GM19452 (cell line): ENCODE data around the gene ZNF746.
A peak's percentile ranks its signal among the peaks of the same experiment; 100 is the strongest.
"Not testable (repeated sequence)": the region's sequence is repeated elsewhere in the genome, so short reads cannot be mapped to it uniquely, and the experiment has no call there.

Experiments
- ATAC-seq: cut with Tn5 transposase; IDR thresholded peaks from one replicate; pipeline ENCODE4 v1.9.1; 2021; ENCODE audit not compliant: unreplicated experiment

Gene ZNF746

DNA sequence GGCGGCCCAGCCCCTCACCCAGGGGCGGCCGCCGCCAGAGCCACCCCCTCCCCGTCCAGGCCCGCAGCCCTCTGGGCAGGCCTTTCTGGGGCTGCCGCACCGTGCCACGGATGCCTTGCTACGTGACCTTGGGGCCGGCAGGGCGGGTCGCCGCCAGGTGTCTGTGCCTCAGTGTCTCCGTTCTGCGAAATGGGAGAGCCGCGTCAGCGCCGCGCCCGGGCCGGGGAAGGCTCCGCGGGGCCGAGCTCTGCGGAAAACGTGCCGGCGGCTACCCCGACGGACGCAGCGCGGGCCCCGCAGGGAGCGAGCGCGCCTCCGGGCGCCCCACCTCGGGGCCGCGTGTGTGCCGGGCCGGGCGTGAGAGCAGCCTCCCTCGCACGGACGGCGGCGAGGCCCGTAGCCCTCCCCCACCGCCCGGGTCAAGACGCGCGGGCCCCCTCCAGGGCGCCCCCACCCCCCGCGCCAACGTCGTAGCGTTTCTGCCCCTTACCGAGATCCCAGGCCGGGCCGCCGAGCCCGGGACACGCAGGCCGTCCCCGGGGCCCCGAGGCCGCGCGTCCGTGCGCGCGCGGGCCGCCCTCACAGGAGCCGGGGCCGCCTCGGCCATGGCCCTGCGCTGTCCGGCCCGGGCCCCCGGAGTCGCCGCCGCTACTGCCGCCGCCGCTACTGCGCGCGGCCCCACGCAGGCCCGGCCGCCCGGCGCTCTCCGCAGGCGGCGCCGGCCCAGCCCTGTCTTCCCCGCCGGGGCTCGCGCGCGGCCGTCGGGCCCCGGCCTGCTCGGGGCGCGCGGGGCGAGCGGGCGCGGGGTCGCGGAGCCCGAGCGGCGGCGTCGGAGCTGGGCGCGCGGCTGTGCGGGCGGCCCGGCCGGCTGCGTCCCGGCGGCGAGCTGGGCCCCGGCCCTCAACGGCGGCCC is 37.8 kb downstream of the ZNF746 start:
- ATAC-seq: peak; percentile 36

DNA sequence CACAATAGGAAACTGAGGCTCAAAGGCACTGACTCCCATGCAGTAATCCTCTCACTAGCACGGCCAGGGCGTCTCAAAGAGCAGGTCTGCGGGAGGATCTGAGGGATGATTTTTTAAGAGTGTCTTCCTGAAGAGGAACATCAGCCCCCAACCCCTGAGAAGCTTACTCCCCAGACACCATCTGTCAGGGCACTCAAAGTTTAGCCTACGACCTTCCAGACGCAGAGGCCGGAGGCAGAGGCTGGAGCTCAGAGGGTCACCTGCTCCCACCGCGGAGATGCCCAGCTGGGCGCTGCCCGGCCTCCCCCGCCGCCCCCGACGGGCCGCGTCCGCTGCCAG is 38.4 kb downstream of the ZNF746 start:
- no peak for ATAC-seq

DNA sequence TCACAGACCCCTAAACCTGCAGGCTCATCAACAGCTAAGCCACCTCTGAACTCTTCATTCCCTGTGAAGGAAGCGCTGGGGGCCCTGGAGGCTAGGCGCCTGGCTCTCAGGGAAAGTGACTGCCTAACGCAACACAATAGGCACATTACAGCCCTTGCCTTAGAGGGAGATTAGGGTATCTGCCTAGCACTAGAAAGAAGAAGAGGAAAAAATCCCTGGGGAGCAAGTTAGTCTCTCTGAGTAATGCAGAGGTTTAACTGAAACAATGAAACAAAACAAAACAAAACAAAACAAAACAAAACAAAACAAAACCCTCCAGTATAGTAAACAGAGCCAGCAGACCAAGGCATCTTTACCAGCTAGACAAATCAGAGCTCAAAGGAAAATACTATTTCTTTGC is 39.4 kb downstream of the ZNF746 start:
- no peak for ATAC-seq

DNA sequence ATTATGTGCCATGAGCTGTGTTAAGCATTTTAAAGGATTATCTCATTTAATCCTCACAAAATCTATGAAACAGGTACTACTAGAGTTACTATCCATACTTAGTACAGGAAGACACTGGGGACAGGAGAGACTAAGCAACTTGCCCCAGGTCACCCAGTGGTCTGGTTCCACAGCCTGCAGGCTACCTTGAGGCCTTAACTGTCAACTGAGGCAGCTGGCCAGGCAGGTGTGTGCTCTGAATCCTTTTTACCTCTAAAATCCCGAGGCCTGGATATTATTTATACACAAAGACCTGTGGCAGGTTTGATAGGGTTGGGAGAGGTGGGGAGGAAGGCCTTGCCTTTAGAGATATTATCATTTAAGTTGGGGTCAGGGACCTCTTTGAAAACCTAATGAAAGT is 39.8 kb downstream of the ZNF746 start:
- no peak for ATAC-seq

GRCh38 chr7:149456506-149457421 is 40.8 kb downstream of the ZNF746 start:
- no peak for ATAC-seq

DNA sequence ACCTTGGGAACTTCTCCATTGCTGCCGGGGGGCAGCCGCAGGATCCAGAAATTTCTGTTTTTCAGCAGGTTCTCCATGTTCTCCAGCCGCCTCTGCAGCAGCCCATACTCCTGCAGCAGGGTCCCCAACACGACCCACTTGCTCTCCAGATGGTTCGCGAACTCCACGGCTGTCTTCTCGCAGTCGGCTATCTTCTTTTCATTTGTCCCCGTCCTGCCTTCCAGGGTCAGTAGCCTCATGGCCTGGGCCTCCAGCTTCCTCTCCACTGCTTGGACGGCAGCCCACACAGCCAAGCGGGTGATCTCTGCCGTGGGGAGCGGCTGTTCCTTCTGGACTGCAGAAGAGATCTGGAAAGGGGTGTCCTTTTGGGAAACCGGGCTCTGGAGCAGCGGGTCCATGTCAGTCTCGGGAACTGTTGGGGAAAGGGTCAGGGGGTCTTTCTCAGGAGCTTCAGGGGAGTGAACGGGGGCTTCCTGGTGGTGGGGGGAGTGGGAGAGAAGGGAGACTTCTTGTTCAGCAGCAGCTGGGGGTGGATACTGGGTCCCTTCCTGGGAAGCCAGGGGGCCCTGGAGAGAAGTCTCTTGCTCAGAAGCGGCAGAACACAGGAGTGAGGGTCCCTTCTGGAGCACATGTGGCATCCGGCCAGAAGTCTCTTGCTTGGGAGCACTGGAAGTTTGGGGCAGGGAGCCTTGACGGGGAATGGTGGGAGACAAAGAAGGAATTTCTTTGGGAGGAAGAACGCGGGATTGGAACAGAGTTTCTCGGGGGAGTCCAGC is 42.2 kb downstream of the ZNF746 start:
- no peak for ATAC-seq

DNA sequence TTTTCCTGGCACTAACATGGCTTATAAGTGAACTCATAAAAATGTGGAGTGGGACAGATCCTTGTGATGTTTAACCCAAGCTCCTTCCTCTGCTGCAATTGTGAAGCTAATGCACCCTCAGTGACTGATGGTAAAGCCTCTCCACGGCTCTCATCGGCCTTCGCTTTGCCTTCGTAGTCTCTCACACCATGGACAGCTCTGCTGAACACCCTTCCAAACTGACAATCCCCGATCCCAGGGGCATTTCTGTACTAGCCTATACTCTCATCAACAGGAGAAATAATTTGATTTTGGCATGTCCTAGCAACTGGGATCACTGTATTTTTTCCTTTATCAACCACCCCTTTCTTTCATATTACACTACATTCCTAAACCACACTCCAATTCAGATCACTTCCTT is 42.9 kb downstream of the ZNF746 start:
- no peak for ATAC-seq

DNA sequence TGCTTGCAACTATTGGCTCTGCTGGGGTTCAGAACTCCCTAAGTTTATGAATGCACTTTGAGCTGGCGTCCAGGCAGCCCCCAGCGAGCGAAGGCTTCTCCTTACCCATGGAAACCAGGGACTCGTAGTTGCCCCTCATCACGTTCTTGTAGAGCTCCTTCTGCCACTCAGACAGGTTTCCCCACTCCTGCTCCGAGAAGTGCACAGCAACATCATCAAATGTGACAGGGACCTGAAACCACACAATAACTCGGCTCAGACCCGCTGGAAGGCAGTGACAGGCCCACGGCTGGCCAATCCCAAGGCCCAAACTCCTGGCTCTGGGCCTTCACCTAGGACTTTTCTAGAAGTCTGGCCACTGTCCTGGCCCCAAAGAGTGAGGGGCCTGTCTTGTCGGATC is 43.6 kb downstream of the ZNF746 start:
- no peak for ATAC-seq

- ATAC-seq: no peak
Measured at GRCh38 chr7:149450821-149451220, 46.8 kb downstream of the ZNF746 start.

DNA sequence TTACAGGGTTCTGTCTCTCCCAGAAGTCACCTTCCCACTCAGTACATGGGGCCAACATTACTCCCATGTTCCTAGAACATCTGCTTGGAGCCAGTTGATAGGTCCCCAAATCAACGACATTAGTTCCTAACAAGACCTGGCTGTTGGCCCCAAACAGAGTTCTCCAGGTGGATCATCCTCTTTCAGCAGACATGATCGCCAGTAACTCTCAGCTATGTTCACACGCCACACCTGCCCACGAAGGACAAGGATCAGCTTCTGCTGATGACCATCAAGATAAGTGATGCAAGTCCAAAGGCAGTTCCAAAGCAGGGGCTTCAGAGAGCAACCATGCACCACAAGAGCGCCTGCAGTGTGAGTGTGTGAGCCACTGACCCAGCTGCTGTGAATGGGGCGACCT is 47.7 kb downstream of the ZNF746 start:
- no peak for ATAC-seq

- ATAC-seq: no peak
Measured at GRCh38 chr7:149448961-149449360, 48.6 kb downstream of the ZNF746 start.

GRCh38 chr7:149446026-149446425 is 51.6 kb downstream of the ZNF746 start:
- not testable (repeated sequence) for ATAC-seq

GRCh38 chr7:149444287-149444686 is 53.3 kb downstream of the ZNF746 start:
- no peak for ATAC-seq

DNA sequence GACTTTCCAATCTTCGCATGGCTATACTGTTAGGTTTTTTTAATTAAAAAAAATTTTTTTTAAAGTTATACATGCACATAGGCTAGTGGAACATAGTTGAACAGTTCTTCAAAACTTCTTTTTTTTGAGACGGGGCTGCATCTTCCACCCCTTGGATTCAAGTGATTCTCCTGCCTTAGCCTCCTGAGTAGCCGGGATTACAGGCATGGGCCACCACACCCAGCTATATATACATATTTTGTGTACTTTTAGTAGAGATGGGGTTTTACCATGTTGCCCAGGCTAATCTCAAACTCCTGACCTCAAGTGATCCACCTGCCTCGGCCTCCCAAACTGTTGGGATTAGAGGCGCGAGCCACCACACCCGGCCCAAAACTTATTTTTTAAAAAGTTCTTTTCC is 54.1 kb downstream of the ZNF746 start:
- no peak for ATAC-seq

DNA sequence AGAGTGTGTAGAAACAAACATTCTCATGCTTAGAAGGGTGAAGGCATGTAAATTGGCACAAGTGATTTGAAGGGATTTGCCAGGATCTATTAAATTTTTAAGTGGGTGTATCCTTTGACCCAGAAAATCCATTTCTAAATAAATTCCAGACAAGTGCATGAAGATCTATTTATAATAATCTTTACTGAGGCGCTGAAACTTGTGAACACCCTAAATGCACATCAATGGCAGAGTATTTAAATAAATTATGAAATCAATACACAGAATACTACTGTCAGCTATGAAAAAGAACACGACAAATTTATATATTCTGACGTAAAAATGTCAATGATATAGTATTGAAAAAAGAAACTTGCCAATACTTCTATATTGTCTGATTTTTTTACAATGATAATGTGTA is 54.7 kb downstream of the ZNF746 start:
- ATAC-seq: no peak

- no peak for ATAC-seq
Measured at GRCh38 chr7:149440222-149440621, 57.4 kb downstream of the ZNF746 start.

GRCh38 chr7:149436358-149436757 is 61.3 kb downstream of the ZNF746 start:
- no peak for ATAC-seq

GRCh38 chr7:149433124-149433523 is 64.5 kb downstream of the ZNF746 start:
- ATAC-seq: no peak

- no peak for ATAC-seq
Measured at GRCh38 chr7:149432121-149432691, 65.4 kb downstream of the ZNF746 start.

DNA sequence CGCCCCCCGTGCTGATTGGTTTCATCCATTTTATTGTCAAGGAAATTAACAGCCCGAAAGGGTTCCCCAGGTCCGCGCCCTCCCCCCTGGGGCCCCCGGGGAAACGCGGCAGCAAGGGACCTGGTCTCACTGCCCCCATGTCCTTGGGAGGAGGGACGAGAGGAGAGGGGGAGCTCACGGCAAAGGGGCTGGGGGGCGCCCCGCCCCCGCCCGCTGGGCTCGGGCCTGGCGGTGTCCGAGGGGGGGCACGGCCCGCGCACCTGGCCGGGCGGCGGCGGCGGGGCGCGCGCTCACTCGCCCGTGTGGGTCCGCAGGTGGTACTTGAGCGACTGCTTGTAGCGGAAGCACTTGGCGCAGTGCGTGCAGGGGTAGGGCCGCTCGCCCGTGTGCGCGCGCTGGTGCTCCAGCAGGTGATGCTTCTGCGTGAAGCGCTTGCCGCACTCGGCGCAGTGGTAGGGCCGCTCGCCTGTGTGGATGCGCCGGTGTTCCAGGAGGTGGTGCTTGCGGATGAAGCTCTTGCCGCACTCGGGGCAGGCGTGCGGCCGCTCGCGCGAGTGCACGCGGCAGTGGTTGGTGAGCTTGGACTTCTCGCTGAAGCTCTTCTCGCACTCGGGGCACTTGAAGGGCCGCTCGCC is 66.0 kb downstream of the ZNF746 start:
- no peak for ATAC-seq
